Upper lobe of right lung (tissue), 1 donor: Measurements from ENCODE around the gene MTAP. TPM values are rescaled to one million over a fixed set of nuclear protein-coding genes. Genes with fewer than 3 reads are reported as not detected.

ENCODE experiments used
- ATAC-seq: fragments of 200-7000 bp; cut with Tn5 transposase; one replicate; pipeline ENCODE4 v1.9.1; 2020; ENCODE audit warnings: mild to moderate bottlenecking, moderate library complexity
- DNase-seq: peaks from one replicate; pipeline ENCODE4 v3.0.0-alpha.2; 2020
- H3K27ac ChIP-seq: fragments of 200-600 bp; one replicate; pipeline ENCODE4 v1.8.0; 2022
- H3K27me3 ChIP-seq: fragments of 200-600 bp; one replicate; pipeline ENCODE4 v1.8.0; 2022; ENCODE audit warnings: mild to moderate bottlenecking
- H3K36me3 ChIP-seq: fragments of 200-600 bp; one replicate; pipeline ENCODE4 v1.8.0; 2022
- H3K4me1 ChIP-seq: fragments of 200-600 bp; one replicate; pipeline ENCODE4 v1.8.0; 2022
- H3K4me3 ChIP-seq: fragments of 200-600 bp; one replicate; pipeline ENCODE4 v1.8.0; 2022; ENCODE audit warnings: mild to moderate bottlenecking
- H3K9me3 ChIP-seq: fragments of 200-600 bp; one replicate; pipeline ENCODE4 v1.8.0; 2022
- intact Hi-C: fragments of 100-400 bp; cut with DNase I; formaldehyde crosslinking; loops from one replicate; pipeline ENCODE4 v1.11.0; 2022
- total RNA-seq: library from RNA; stranded (reverse); fragmentation: NEBNext Ultra II Directional; extraction: Animal tissue kit (Norgen Biotek cat#: 25700); gene quantifications from one replicate; pipeline ENCODE4 v1.2.1, GENCODE V29; 2021
- TF ChIP-seq, protein P1 (sequence below): fragments of 200-600 bp; IDR thresholded peaks from one replicate; pipeline ENCODE4 v1.8.0; 2022; ENCODE audit warnings: antibody characterized with exemption
- donor health status: DM: no; HTN: yes; CAD: no; lungs with severe emphysema.

MTAP gene
- total RNA-seq, 1 donor from 2014 or later = 40.6 TPM

DNA sequence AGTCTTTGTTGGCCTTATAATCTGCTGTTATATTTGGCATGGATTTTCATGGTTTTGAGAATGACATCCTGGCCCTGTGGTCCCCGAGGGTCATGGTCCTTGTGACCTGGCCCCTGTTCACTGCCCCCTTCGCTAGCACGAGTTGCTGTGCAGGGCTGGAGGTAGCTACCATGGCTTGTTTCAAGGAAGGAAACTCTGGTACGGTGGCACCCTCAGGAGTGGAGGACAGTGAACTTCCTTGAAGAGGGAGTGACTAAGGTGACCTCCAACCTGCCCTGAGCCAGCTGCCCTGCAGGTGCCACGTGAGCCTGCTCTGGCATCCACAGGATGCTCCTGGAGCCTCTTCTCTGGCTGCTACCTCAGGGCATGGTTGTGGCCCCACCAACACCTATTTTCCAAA lies 62.1 kb downstream of the MTAP start:
- no peak for DNase-seq
- intact Hi-C loops = no loop called here
- H3K9me3 ChIP-seq = no peaks in the 10 kb centered on the region
- no peak for ATAC-seq
- H3K27me3 ChIP-seq = no peaks in the 10 kb centered on the region
- H3K4me3 ChIP-seq = no peak overlapping the region
- TF ChIP-seq, protein P1, sequence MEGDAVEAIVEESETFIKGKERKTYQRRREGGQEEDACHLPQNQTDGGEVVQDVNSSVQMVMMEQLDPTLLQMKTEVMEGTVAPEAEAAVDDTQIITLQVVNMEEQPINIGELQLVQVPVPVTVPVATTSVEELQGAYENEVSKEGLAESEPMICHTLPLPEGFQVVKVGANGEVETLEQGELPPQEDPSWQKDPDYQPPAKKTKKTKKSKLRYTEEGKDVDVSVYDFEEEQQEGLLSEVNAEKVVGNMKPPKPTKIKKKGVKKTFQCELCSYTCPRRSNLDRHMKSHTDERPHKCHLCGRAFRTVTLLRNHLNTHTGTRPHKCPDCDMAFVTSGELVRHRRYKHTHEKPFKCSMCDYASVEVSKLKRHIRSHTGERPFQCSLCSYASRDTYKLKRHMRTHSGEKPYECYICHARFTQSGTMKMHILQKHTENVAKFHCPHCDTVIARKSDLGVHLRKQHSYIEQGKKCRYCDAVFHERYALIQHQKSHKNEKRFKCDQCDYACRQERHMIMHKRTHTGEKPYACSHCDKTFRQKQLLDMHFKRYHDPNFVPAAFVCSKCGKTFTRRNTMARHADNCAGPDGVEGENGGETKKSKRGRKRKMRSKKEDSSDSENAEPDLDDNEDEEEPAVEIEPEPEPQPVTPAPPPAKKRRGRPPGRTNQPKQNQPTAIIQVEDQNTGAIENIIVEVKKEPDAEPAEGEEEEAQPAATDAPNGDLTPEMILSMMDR = no peak
- H3K27ac ChIP-seq = no peak overlapping the region
- no peaks in the 10 kb centered on the region for H3K4me1 ChIP-seq
- H3K36me3 ChIP-seq = peaks cover 83% of the 10 kb centered on the region

DNA sequence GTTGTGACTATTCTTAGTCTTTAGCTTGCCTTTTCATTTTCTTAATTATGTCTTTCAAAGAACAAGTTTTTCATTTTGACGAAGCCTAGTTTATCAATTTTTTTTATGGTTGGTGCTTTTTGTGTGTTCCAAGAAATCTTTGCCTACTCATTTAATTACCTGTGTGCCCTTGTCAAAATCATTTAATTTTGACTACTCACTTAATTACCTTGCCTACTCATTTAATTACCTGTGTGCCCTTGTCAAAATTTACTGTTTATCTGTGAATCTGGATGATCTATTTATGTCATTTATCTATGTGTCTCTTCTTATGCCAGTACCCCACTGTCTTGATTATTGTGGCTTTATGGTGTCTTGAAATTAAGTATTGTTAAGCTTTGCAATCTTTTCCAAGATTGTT lies 63.9 kb downstream of the MTAP start:
- Histone ChIP-seq H3K27ac (no peak overlapping the region), H3K27me3 (no peaks in the 10 kb centered on the region), H3K4me1 (no peaks in the 10 kb centered on the region), H3K9me3 (no peaks in the 10 kb centered on the region), H3K4me3 (no peak overlapping the region), H3K36me3 (peaks cover 66% of the 10 kb centered on the region)
- intact Hi-C loops = no loop called here
- DNase-seq (no peak), ATAC-seq (no peak)
- TF ChIP-seq, protein P1 = no peak

DNA sequence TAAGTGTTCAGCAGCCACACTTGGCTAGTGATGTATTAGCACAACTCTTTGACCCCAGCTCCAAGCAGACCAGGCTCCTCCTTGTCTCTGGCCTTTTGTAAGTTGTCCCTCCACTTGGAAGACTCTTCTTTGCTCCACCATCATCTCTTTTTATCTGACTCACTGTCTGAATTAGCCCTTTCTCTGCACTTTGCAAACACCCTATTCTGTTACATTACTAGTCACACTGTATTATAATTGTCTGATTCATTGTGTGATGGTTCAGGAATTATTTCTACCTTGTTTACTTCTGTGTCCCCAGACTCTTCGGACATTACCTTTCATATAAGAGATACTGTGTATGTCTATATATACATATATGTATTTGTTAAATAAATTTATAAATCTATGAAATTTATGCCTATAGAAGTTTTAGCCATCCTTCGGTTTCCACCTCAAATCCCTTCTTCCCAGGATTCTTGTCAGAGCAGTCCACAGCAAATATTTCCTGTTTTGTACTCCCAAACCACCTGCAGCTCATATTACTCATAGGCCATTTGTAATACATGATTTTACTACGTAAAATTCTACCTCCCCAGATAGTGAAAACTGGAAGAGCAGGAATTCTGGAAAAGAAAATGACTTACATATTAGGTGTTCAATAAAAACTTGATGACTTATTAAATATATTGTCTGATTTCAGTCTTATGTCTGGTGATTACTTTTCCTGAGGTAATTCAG lies 69.0 kb downstream of the MTAP start:
- H3K4me3 ChIP-seq = no peak overlapping the region
- TF ChIP-seq, protein P1 = no peak
- intact Hi-C loops = no loop called here
- no peaks in the 10 kb centered on the region for H3K9me3 ChIP-seq
- ATAC-seq = no peak
- H3K27me3 ChIP-seq = no peaks in the 10 kb centered on the region
- DNase-seq = no peak
- H3K4me1 ChIP-seq = no peaks in the 10 kb centered on the region
- H3K36me3 ChIP-seq = peaks cover 22% of the 10 kb centered on the region
- no peak overlapping the region for H3K27ac ChIP-seq

DNA sequence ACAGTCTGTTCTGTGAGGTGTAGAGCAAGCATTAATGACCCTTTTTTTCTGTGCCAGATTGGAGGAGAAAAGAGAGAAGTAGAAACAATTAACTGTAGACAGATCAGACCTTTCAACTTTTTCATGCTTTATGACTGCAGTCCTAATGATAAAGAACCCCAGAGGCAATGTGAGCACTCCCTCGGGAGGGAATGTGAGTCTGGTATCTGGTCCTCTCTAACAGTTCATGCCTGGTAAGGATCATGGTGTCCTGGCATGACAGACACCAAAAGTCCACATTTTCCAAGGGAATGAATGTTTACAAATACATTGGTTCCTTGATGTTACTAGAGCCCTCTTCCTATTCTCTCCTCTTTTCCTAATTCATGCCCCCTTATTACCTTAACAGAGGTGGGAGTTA lies 70.3 kb downstream of the MTAP start:
- no peaks in the 10 kb centered on the region for H3K9me3 ChIP-seq
- TF ChIP-seq, protein P1 = no peak
- no peak overlapping the region for H3K27ac ChIP-seq
- H3K27me3 ChIP-seq = no peaks in the 10 kb centered on the region
- H3K4me3 ChIP-seq = no peak overlapping the region
- no peak for ATAC-seq
- no peaks in the 10 kb centered on the region for H3K4me1 ChIP-seq
- H3K36me3 ChIP-seq = peaks cover 14% of the 10 kb centered on the region
- no peak for DNase-seq
- intact Hi-C loops = no loop called here

DNA sequence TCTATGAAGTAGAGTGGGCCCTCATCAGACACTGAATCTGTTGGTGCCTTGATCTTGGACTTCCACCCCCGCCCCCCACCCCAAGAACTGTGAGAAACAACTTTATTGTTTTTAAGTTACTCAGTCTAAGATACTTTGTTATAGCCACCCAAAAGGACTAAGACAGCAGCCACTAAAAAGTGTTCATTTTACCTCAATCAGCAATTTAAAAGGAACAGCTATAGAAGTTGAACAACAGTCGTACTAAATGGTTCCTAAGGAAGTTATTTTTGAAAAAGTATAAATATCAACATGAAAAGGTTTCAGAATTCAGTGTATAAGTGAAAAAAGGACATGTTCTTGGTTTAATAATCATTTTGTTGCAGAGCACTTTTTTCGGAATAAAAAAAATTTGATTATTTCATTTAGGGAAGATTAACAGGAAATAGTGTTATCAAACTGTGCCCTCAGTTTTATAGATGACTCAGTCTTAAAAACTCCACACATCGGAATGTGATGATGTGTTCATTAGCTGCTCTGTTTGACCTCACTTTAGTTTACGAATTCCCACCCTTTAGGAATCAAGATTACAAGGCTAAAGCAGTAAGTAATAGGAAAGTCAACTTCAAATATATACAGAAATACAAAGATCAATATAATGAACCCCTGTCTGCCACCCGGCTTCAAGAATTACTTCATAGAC lies 71.2 kb downstream of the MTAP start:
- intact Hi-C loops = no loop called here
- Histone ChIP-seq H3K9me3 (no peaks in the 10 kb centered on the region), H3K27ac (no peak overlapping the region), H3K36me3 (peaks cover 9% of the 10 kb centered on the region), H3K4me1 (no peaks in the 10 kb centered on the region), H3K27me3 (no peaks in the 10 kb centered on the region), H3K4me3 (no peak overlapping the region)
- no peak for ATAC-seq
- no peak for DNase-seq
- TF ChIP-seq, protein P1 = no peak
